ENCODE data around the gene MED10.

The MED10 gene

DNA sequence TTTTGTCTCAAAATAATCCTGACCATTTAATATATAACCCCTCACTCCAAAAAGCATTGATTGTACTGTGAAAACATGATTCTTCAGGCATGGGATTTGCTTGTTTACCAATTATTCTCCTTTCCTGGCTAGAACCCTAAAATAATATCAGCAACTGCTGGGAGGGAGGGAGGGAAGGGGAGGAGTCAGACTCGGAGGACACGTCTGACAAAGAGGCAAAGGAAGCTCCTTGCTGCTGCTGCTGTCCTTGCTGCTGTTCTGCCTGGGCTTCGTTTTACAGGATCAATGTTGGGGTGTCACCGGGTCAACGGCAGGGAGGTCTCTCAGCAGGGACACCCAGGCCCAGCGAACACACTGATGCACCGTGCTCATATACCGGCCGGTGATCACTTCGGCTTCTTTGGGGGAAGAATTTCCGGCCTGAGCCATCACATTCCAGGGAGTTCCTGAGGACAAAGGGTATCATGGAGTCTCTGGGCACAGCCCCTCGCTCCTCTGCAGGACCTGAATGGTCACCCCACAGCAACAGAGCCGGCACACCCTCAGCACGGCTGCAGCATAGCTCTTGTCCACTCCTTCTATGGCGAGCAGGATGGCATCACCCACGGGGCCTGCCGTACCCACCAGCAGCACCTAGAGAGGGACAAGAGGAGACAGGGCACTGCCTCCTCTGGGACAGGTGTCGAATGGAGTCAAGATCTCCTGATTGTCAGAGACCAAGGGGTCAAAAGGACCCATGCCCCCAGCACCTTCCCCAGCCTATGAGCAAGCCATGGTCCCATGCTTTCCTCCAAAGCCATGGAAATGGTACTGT lies 27.9 kb downstream of the MED10 start:
- H3K27me3 Mint-ChIP-seq: no peaks in the 10 kb centered on the region
- H3K4me3 Mint-ChIP-seq: no peak overlapping the region
- H3K4me1 Mint-ChIP-seq: no peaks in the 10 kb centered on the region
- H3K36me3 Mint-ChIP-seq: no peaks in the 10 kb centered on the region
- H3K9me3 Mint-ChIP-seq: no peaks in the 10 kb centered on the region
- no peak overlapping the region for H3K27ac Mint-ChIP-seq

DNA sequence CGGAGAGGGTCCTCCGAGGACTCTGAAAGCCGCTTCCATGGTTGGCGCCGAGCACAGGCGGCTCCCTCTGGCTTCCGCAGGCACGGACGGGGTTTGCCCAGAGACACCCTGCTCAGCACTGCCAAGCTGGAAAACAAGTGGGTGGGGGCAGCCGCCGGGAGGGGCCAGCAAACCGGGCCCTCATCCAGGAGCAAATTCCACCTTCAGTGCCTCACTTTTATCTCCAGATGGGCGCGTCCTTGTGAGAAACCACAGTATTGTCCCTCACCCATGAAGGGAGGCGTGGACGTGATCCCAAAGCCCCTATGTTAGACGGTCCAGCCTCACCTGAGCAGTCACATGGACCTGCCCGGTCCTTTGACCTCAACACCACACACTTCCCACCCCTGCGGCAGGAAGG lies 29.0 kb downstream of the MED10 start:
- no peaks in the 10 kb centered on the region for H3K9me3 Mint-ChIP-seq
- no peaks in the 10 kb centered on the region for H3K4me1 Mint-ChIP-seq
- no peak overlapping the region for H3K4me3 Mint-ChIP-seq
- H3K27me3 Mint-ChIP-seq: no peaks in the 10 kb centered on the region
- no peak overlapping the region for H3K27ac Mint-ChIP-seq
- H3K36me3 Mint-ChIP-seq: no peaks in the 10 kb centered on the region

DNA sequence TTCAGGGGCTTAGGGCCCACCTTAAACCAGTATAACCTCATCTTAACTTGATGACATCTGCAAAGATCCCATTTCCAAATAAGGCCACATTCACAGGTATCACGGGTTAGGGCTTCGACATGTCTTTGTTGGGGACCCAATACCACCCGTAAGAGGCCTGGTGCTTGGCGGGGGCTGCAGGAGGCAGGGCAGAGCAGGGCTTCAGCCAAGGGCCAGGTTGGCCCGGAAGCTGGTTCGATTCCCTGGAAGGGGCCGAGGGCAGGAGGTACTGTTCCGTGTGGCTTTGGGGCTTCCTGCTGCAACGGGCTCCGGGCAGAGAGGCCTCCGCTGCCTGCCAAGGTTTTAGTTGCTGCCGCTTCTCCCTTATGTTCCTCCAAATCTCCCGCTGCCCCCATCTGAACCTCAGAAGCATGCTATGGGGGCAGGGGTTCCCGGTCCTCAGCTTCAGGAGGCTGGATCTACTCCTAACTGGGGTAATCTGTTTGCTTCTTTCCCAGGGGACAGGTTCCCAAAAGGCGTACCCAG lies 29.8 kb downstream of the MED10 start:
- H3K4me1 Mint-ChIP-seq: no peaks in the 10 kb centered on the region
- H3K27me3 Mint-ChIP-seq: no peaks in the 10 kb centered on the region
- no peaks in the 10 kb centered on the region for H3K36me3 Mint-ChIP-seq
- H3K9me3 Mint-ChIP-seq: no peaks in the 10 kb centered on the region
- no peak overlapping the region for H3K27ac Mint-ChIP-seq
- H3K4me3 Mint-ChIP-seq: no peak overlapping the region

DNA sequence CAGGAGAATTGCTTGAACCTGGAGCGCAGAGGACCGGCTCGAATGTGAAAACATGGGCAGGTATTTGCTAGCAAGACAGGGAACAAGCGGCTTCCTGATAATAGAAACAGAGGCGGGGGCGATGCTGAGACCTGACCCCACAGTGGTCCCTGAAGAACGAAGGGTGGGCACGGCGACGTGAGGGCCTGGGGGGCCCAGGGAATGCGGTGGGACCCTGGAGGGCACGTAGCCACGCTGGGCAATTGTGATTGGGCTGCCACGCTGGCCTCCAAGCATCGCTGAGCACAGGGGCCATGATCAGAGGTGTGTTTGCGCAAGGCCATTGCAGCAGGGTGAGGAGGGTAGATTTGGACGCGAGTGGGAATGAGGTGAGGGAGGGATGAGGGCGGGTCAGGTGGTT lies 30.7 kb downstream of the MED10 start:
- H3K27ac Mint-ChIP-seq: no peak overlapping the region
- H3K9me3 Mint-ChIP-seq: no peaks in the 10 kb centered on the region
- no peaks in the 10 kb centered on the region for H3K4me1 Mint-ChIP-seq
- H3K4me3 Mint-ChIP-seq: no peak overlapping the region
- no peaks in the 10 kb centered on the region for H3K27me3 Mint-ChIP-seq
- H3K36me3 Mint-ChIP-seq: no peaks in the 10 kb centered on the region

DNA sequence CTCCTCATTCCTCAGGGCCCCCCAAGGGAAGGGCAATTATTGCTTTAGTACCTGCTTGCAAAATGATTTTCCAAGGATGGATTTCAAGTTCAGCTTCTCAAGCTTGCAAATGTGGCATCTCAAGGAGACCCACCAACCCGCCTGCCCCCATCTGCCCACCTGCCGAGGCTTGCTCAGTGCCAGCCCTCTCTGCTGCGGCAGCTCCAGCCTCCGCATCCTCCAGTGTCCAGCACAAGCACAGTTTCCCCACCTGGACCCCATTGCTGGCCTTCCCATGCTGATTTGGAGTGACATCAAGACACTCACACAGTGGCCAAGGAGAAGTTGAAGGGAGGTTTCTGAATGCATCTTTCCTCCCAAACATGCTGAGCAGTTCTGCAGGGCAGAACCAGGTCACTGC lies 31.2 kb downstream of the MED10 start:
- Mint-ChIP-seq H3K4me3 (no peak overlapping the region), H3K27ac (no peak overlapping the region), H3K27me3 (no peaks in the 10 kb centered on the region), H3K9me3 (no peaks in the 10 kb centered on the region), H3K36me3 (no peaks in the 10 kb centered on the region), H3K4me1 (no peaks in the 10 kb centered on the region)

DNA sequence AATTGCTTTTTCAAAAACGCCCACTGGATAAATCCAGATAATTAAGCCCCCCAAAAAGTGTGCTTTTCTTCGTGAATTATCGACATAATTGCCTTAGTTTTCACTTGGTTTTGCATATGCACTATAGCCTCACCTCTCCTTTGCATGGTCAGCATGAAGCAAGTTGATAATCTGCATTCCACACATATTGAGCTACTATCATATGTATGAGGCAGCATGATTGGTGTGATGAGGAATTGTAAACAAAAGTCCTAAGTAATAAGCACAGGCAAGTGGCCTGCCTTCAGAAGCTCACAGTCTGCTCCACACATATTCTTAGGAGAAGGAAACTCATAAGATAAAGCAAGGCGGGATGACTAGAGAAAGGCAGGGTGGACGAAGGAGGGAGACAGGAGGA lies 33.8 kb downstream of the MED10 start:
- no peaks in the 10 kb centered on the region for H3K27me3 Mint-ChIP-seq
- H3K27ac Mint-ChIP-seq: no peak overlapping the region
- no peak overlapping the region for H3K4me3 Mint-ChIP-seq
- no peaks in the 10 kb centered on the region for H3K9me3 Mint-ChIP-seq
- H3K4me1 Mint-ChIP-seq: no peaks in the 10 kb centered on the region
- no peaks in the 10 kb centered on the region for H3K36me3 Mint-ChIP-seq

DNA sequence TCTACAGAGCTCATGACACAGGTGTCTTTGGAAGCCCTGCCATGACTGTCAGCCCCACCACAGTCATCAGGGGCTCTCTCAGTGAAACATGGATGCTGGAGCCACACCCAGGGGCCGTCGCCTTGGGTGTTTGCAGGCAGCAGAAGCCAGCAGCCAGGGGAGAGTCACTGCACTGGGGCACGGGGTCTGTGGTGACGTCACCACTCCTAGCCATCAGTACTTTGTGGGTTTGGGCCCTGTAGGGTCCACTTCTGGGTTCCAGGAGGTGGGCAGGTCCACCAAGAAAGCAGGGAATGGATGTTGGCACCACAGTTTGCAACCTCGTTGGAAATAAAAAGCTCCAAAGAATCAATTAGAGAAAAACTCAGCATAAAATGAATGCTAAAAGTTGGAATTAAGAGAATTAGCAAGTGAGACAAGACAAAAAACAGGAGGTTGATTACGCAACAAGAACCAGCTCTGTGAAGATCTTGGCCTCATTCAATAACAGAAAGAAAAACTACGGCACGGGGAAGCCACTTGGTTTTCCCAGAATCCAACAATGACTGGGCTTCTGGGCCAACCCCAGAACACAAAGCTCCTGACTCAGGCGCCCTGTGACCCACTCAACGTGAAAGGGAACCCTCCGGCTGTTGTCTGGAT lies 34.3 kb downstream of the MED10 start:
- Mint-ChIP-seq H3K36me3 (no peaks in the 10 kb centered on the region), H3K27ac (no peak overlapping the region), H3K9me3 (no peaks in the 10 kb centered on the region), H3K4me1 (no peaks in the 10 kb centered on the region), H3K27me3 (no peaks in the 10 kb centered on the region), H3K4me3 (no peak overlapping the region)

DNA sequence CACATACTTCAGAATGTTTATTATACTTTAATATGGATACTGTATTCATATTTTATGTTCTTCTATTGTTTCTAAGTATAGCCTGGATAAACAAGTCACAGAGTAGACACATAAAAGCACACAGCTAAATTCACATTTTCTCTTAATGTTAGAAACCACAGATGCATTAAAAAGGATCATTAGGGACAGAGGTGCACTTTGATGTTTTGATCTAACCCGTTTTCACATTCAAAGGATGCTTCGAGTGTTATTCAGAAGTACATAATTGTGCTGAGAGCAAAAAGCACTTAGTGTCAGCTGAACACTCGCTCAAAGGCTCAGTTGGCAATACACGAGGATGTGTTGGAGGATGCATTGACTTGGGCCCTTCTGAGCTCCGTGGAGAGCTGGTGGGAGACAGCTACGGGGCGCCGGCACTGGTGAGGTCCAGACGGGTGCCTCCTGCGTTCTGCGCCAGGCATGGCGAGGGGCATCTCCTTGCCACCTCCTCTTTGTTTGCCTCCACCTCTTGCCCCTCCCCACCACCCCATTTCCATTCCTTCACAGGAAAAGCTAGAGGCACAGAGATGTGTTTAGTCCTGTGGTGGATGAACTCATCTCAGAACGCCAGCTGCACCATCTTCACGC lies 35.5 kb downstream of the MED10 start:
- H3K9me3 Mint-ChIP-seq: no peaks in the 10 kb centered on the region
- H3K4me3 Mint-ChIP-seq: no peak overlapping the region
- H3K36me3 Mint-ChIP-seq: no peaks in the 10 kb centered on the region
- H3K27me3 Mint-ChIP-seq: no peaks in the 10 kb centered on the region
- no peak overlapping the region for H3K27ac Mint-ChIP-seq
- H3K4me1 Mint-ChIP-seq: no peaks in the 10 kb centered on the region

DNA sequence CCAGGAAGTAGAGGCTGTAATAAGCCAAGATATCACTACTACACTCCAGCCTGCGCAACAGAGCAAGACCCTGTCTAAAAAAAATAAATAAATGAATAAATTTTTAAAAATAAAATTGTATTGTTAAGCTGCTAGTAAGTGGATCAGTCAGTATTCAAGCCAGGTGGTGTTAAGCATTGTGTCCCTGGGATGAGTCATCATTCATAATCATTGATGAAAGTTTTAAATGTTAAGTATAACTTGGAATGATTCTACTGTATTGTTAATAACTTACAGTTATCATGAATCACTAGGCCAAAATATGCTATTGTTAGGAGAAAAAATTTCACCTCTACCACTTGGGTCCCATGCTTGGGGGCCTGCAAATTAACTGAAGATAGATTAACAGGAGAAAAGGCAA lies 38.2 kb downstream of the MED10 start:
- no peak overlapping the region for H3K4me3 Mint-ChIP-seq
- H3K27me3 Mint-ChIP-seq: no peaks in the 10 kb centered on the region
- H3K36me3 Mint-ChIP-seq: peaks cover 6% of the 10 kb centered on the region
- H3K27ac Mint-ChIP-seq: no peak overlapping the region
- H3K9me3 Mint-ChIP-seq: no peaks in the 10 kb centered on the region
- no peaks in the 10 kb centered on the region for H3K4me1 Mint-ChIP-seq

DNA sequence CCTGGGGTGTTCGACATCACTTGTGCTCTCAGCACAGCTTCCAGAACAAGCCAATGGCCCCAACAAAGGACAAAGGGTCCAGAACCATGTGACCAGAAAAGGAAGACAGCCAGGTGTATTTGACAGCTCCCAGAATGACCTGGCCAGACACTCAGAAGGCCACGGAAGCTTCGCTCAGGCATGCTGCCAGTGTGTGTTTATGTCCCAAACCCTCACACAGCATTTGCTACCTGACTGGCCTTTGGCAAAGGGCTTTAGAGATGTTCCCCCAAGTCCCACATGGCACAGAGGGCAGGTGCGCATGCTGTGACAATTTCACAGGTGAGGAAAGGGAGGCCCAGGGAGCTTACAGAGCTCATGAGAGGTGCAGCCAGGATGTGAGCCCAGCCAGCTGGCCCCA lies 39.5 kb downstream of the MED10 start:
- peaks cover 11% of the 10 kb centered on the region for H3K36me3 Mint-ChIP-seq
- no peaks in the 10 kb centered on the region for H3K4me1 Mint-ChIP-seq
- H3K27me3 Mint-ChIP-seq: no peaks in the 10 kb centered on the region
- H3K27ac Mint-ChIP-seq: no peak overlapping the region
- H3K9me3 Mint-ChIP-seq: no peaks in the 10 kb centered on the region
- no peak overlapping the region for H3K4me3 Mint-ChIP-seq

DNA sequence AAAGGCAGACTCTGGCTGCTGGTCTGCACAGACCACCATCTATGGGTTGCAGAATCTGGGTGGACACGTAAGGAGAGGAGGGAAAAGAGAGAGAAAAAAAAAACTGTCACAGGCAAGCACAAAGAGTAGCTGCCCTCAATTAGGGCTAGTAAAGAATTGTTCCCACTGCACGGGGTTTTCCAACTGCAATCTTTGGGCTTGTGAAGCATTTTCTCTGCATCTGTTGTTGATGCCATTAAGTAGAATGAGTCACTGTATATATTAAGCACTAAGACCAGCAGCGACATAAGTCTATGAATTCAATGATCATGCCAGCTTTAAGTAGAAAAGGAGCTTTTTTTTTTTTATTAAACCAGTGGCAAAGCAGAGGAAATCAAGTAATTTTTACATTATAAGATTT lies 40.2 kb downstream of the MED10 start:
- H3K9me3 Mint-ChIP-seq: no peaks in the 10 kb centered on the region
- no peaks in the 10 kb centered on the region for H3K4me1 Mint-ChIP-seq
- H3K27me3 Mint-ChIP-seq: no peaks in the 10 kb centered on the region
- peaks cover 13% of the 10 kb centered on the region for H3K36me3 Mint-ChIP-seq
- no peak overlapping the region for H3K4me3 Mint-ChIP-seq
- H3K27ac Mint-ChIP-seq: no peak overlapping the region

DNA sequence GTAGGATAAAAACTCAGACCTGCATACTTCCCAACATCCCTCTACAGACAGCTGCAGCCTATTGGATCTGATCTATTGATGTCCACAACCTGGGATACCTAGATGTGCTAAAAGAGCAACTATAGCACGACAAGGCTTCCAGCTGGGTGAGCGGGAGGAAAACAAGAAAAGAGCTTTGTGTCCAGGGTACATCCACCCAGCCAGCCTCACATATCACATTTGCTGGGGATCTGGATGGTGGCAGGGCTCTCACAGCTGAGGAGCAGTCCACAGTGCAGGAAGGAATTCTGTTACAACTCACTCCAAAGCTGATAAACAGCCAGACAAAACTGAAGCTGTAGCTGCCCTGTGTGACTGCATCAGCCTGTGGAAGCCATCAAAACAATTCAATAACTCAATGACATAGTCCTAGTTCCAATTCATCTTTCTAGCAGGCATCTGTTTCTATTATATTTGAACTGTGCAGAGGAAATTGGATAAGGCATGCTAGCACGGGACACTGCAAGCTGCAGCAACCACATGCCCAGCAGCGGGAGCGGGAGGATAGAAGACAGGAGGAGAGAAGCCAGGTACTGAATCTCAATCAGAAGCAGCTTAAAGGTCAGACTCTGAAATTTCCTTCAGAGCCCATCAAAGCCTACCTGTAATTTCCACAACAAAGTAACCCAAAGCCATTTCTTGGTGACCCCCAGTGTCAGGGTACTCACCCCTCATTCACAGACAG lies 45.0 kb downstream of the MED10 start:
- Mint-ChIP-seq H3K4me3 (no peak overlapping the region), H3K27ac (no peak overlapping the region), H3K4me1 (no peaks in the 10 kb centered on the region), H3K27me3 (no peaks in the 10 kb centered on the region), H3K9me3 (peaks cover 6% of the 10 kb centered on the region), H3K36me3 (peaks cover 34% of the 10 kb centered on the region)

DNA sequence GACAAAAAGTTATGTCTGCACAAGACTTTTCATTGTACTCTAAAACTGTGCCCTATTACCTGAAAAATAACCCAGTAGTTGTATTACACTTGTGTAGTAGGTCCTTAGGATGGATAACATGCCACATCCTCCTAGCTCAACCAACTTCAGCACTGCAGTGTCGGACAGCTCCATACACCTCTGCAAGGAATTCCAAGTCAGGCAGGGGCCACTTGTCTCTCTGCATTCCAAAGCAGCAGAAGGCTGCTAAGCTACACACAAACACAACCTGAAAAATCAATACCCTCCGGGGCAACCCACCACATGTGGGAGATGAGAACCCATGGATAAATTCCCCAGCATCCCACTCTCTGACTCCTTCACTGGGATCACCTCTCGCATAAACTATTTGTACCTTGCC lies 50.2 kb downstream of the MED10 start:
- Mint-ChIP-seq H3K27ac (no peak overlapping the region), H3K9me3 (peaks cover 6% of the 10 kb centered on the region), H3K27me3 (no peaks in the 10 kb centered on the region), H3K36me3 (peaks cover 27% of the 10 kb centered on the region), H3K4me3 (no peak overlapping the region), H3K4me1 (no peaks in the 10 kb centered on the region)

DNA sequence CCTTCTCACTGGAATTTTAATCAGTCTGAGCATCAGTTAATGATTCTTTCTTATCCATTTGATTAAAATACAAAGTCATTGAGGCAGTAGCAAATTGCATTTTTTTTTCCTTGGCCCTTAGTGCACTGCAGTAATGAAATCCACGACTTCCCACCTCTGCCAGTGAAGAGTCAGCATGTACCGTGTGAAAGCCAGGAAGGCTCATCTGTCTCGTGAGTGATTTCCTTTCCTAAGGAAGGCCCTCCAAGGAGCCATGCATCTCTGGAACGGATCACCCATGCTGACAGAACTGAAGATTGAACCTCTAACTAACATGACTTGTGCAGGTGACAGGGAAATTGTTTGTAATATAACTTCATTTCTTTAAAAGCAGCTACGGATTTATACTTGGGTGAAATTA lies 51.6 kb downstream of the MED10 start:
- Mint-ChIP-seq H3K4me1 (no peaks in the 10 kb centered on the region), H3K36me3 (peaks cover 23% of the 10 kb centered on the region), H3K4me3 (no peak overlapping the region), H3K9me3 (peaks cover 6% of the 10 kb centered on the region), H3K27me3 (no peaks in the 10 kb centered on the region), H3K27ac (no peak overlapping the region)

DNA sequence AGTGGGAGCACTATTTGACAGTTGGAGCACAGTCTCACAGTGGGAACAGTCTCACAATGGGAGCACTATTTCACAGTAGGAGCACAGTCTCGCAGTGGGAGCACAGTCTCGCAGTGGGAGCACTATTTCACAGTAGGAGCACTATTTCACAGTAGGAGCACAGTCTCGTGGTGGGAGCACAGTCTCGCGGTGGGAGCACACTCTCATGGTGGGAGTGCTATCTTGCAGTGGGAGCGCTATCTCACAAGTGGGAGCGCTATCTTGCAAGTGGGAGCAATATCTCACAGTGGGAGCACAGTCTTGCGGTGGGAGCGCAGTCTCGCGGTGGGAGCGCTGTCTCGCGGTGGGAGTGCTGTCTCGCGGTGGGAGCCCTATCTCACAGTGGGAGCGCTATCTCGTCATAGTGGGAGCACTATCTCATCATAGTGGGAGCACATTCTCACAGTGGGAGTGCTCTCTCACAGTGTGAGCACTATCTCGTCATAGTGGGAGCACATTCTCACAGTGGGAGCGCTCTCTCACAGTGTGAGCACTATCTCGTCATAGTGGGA lies 56.1 kb downstream of the MED10 start:
- Mint-ChIP-seq H3K27me3 (no peaks in the 10 kb centered on the region), H3K9me3 (peaks cover 6% of the 10 kb centered on the region), H3K27ac (no peak overlapping the region), H3K36me3 (peaks cover 4% of the 10 kb centered on the region), H3K4me3 (no peak overlapping the region), H3K4me1 (no peaks in the 10 kb centered on the region)
